ENCODE data around the gene CTCFL. TPM values are rescaled to one million over a fixed set of nuclear protein-coding genes. Genes with fewer than 3 reads are reported as not detected.

CTCFL gene
- total and polyA plus RNA-seq, 4 donors, result not detected

DNA sequence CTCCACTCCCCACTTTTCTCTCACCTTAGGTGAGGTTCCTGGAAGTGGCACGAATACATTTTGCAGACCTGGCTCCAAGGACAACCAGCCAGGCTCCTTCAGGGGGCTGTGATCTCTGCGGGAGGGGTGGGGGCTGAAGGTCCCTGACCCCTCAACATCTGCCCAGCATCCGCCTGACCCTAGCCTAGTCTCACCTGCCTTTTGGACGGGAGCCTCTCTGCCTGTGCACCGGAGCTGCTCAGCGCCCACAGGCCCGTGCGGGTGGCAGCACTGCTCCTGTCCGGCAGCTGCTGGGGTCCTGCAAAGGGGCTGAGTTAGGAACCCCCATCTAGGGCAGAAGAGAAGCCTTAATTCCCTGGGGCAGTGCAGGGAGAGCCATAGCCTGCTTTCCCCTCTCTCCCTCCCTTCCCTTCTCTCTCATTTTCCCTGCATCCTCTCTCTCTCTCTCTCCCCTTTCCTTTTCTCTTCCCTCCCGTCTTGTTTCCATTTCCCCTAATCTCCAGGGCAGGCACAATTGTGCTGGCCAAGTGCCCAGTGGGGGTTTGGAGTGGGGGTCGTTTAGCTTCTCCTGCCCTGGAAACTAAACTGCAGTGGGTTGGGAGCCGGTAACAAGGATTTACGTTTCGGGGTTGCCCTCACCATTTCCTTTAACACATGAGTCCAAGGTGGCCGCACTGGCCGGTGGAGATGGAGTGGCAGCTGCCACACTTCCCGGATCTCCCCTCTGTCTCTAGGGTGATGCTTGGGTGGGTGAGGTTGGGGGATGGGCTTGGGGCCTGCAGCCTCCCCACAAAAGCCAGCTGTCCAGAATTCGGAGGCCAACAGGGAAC lies 54.1 kb downstream of the CTCFL start:
- H3K9me3 ChIP-seq (ENCODE audit: control insufficient read depth, low read length), result no peaks in the 10 kb centered on the region
- H3K4me1 ChIP-seq (ENCODE audit: control insufficient read depth in 1 of 2, insufficient read depth in 2 of 2, low read length in 2 of 2), result no peaks in the 10 kb centered on the region
- H3K27me3 ChIP-seq (ENCODE audit: control insufficient read depth in 1 of 2, insufficient read depth in 2 of 2, low read length in 1 of 2), result no peaks in the 10 kb centered on the region
- intact Hi-C loops (cut with DNase I), result no loop called here
- H3K27ac ChIP-seq (ENCODE audit: low read depth in 1 of 2, low read length in 2 of 2), result no peak overlapping the region
- no peaks in the 10 kb centered on the region for H3K36me3 ChIP-seq (ENCODE audit: control insufficient read depth in 1 of 2, insufficient read depth in 2 of 2, low read length in 1 of 2)
- H3K4me3 ChIP-seq (ENCODE audit: low read length in 2 of 2), result no peak overlapping the region
- 81 to 87% methylated on average over 18 of the region's 18 CpGs for WGBS, 2 donors
- DNase-seq (peak in 1 of 2 donors; percentile 24), ATAC-seq (ENCODE audit: low FRiP score) (no peak)

DNA sequence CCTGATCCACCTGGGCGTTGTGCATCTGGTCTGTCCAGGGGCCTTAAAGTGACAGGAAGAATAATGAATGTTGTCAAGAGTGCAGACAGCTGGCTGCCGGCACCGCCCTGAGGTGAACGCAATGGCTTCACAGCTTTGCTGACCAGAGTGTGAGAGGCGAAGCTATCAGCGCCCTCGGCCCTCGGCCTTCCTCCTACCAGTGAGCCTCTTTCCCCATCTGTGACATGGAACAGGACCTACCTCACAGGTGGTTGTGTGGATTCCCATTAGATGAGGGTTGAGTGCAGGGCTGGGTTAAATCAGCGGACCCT lies 54.8 kb downstream of the CTCFL start:
- Histone ChIP-seq H3K27me3 (ENCODE audit: control insufficient read depth in 1 of 2, insufficient read depth in 2 of 2, low read length in 1 of 2) (no peaks in the 10 kb centered on the region), H3K4me3 (ENCODE audit: low read length in 2 of 2) (no peak overlapping the region), H3K4me1 (ENCODE audit: control insufficient read depth in 1 of 2, insufficient read depth in 2 of 2, low read length in 2 of 2) (no peaks in the 10 kb centered on the region), H3K9me3 (ENCODE audit: control insufficient read depth, low read length) (no peaks in the 10 kb centered on the region), H3K36me3 (ENCODE audit: control insufficient read depth in 1 of 2, insufficient read depth in 2 of 2, low read length in 1 of 2) (no peaks in the 10 kb centered on the region), H3K27ac (ENCODE audit: low read depth in 1 of 2, low read length in 2 of 2) (no peak overlapping the region)
- ATAC-seq (ENCODE audit: low FRiP score) (no peak), DNase-seq (peak in 1 of 2 donors; percentile 11)
- intact Hi-C loops (cut with DNase I), result no loop called here
- WGBS, 2 donors, result 92 to 95% methylated on average over 9 of the region's 9 CpGs

DNA sequence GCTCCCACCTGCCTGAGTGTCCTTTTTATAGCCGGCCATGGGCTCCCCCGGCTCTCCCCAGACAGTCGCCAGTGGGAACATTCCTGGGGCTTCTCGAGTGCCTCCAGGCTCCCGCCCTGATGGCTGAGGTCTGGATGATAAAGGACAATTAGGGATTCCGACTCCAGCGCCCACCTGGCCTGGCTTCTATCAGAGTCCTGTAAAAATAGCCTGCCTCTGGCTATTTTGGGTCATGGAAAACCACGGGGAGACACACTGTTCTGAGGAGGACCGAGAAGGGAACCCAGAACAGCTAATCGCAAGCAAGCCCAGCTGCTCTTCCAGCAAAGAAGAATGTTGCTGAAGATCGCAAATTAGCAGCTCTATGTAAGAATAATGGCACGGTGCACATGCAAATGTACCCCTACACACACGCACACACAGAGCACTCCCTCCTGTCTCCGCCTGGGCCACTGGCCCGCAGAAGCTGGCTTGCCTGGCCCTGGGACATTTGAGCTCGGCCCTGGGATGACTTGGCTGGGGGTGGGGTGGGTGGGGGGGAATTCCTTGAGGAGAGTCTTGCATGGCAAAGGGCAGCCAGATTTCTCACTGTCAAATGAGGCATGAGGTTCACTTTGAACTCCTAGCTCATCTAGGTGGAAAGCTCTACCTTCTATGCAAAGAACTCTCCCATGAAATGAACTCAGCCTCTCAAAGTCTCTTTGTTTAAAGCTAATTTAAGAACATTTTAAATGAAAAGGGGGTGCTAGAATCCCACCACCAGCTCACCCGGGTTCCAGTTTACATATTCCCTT lies 55.3 kb downstream of the CTCFL start:
- Histone ChIP-seq H3K27me3 (ENCODE audit: control insufficient read depth in 1 of 2, insufficient read depth in 2 of 2, low read length in 1 of 2) (no peaks in the 10 kb centered on the region), H3K4me1 (ENCODE audit: control insufficient read depth in 1 of 2, insufficient read depth in 2 of 2, low read length in 2 of 2) (no peaks in the 10 kb centered on the region), H3K9me3 (ENCODE audit: control insufficient read depth, low read length) (no peaks in the 10 kb centered on the region), H3K27ac (ENCODE audit: low read depth in 1 of 2, low read length in 2 of 2) (no peak overlapping the region), H3K36me3 (ENCODE audit: control insufficient read depth in 1 of 2, insufficient read depth in 2 of 2, low read length in 1 of 2) (no peaks in the 10 kb centered on the region), H3K4me3 (ENCODE audit: low read length in 2 of 2) (no peak overlapping the region)
- DNase-seq (peak; percentile 34 to 38), ATAC-seq (ENCODE audit: low FRiP score) (no peak)
- WGBS, 2 donors, result 47 to 52% methylated on average over 17 of the region's 17 CpGs
- intact Hi-C loops (cut with DNase I), result no loop called here

- H3K36me3 ChIP-seq (ENCODE audit: control insufficient read depth in 1 of 2, insufficient read depth in 2 of 2, low read length in 1 of 2), result no peaks in the 10 kb centered on the region
- no peaks in the 10 kb centered on the region for H3K4me1 ChIP-seq (ENCODE audit: control insufficient read depth in 1 of 2, insufficient read depth in 2 of 2, low read length in 2 of 2)
- no peak overlapping the region for H3K4me3 ChIP-seq (ENCODE audit: low read length in 2 of 2)
- peak; percentile 14 to 51 for DNase-seq
- WGBS, 2 donors, result 86 to 88% methylated on average over 18 of the region's 18 CpGs
- no peaks in the 10 kb centered on the region for H3K27me3 ChIP-seq (ENCODE audit: control insufficient read depth in 1 of 2, insufficient read depth in 2 of 2, low read length in 1 of 2)
- intact Hi-C loops (cut with DNase I), result no loop called here
- no peaks in the 10 kb centered on the region for H3K9me3 ChIP-seq (ENCODE audit: control insufficient read depth, low read length)
- no peak overlapping the region for H3K27ac ChIP-seq (ENCODE audit: low read depth in 1 of 2, low read length in 2 of 2)
- no peak for ATAC-seq (ENCODE audit: low FRiP score)
Observed at GRCh38 chr20:57468523-57469417, 56.2 kb downstream of the CTCFL start.

DNA sequence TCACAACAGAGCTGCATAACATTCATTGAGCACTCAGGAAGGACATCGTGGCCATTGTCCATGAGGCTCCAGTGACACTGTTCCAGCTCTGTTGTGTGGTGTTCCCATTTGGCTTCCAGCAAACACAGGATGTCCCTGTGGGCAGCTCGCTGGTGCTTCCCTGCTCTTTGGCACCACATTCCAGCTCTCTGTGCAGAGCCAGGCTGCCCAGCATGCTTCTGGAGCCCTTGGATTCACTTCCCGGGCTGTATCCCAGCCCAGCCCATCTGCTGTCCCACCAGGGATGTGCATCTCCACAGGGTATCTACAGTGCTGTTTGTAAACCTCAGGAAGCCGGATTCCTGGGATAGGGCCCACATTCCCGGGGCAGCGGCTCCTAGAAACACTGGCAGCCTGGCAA lies 57.2 kb downstream of the CTCFL start:
- H3K27ac ChIP-seq (ENCODE audit: low read depth in 1 of 2, low read length in 2 of 2), result no peak overlapping the region
- no peaks in the 10 kb centered on the region for H3K4me1 ChIP-seq (ENCODE audit: control insufficient read depth in 1 of 2, insufficient read depth in 2 of 2, low read length in 2 of 2)
- H3K9me3 ChIP-seq (ENCODE audit: control insufficient read depth, low read length), result no peaks in the 10 kb centered on the region
- no peak overlapping the region for H3K4me3 ChIP-seq (ENCODE audit: low read length in 2 of 2)
- peak; percentile 35 to 42 for DNase-seq
- H3K27me3 ChIP-seq (ENCODE audit: control insufficient read depth in 1 of 2, insufficient read depth in 2 of 2, low read length in 1 of 2), result no peaks in the 10 kb centered on the region
- WGBS, 2 donors, result 1 to 7% methylated on average over 6 of the region's 6 CpGs
- intact Hi-C loops (cut with DNase I), result no loop called here
- H3K36me3 ChIP-seq (ENCODE audit: control insufficient read depth in 1 of 2, insufficient read depth in 2 of 2, low read length in 1 of 2), result no peaks in the 10 kb centered on the region
- no peak for ATAC-seq (ENCODE audit: low FRiP score)

- Histone ChIP-seq H3K36me3 (ENCODE audit: control insufficient read depth in 1 of 2, insufficient read depth in 2 of 2, low read length in 1 of 2) (no peaks in the 10 kb centered on the region), H3K9me3 (ENCODE audit: control insufficient read depth, low read length) (no peaks in the 10 kb centered on the region), H3K27me3 (ENCODE audit: control insufficient read depth in 1 of 2, insufficient read depth in 2 of 2, low read length in 1 of 2) (no peaks in the 10 kb centered on the region), H3K4me1 (ENCODE audit: control insufficient read depth in 1 of 2, insufficient read depth in 2 of 2, low read length in 2 of 2) (no peaks in the 10 kb centered on the region), H3K27ac (ENCODE audit: low read depth in 1 of 2, low read length in 2 of 2) (no peak overlapping the region), H3K4me3 (ENCODE audit: low read length in 2 of 2) (no peak overlapping the region)
- intact Hi-C loops (cut with DNase I), result no loop called here
- ATAC-seq (ENCODE audit: low FRiP score), result no peak
- peak; percentile 2 to 14 for DNase-seq
- 85 to 87% methylated on average over 4 of the region's 4 CpGs for WGBS, 2 donors
Observed at GRCh38 chr20:57465943-57466342, 59.0 kb downstream of the CTCFL start.

DNA sequence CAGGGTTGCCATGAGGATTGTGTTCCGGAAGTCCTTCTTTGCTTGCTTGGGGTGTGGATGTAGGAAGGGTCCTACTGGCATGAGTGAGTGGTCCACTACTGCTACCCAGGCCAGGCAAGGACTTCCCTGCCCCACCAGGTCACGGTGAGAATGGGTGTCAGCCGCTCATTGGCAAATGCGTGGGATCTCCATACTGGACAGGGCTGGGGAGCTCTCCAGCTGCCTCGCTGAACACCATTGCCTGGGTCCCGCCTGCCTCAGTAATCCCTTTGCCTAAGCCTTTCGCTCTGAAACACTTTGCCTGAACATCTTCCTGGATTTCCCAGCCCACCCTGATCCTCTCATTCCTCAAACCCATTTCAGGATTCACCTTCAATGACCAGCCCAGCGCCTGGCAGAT lies 59.5 kb downstream of the CTCFL start:
- intact Hi-C loops (cut with DNase I), result no loop called here
- H3K27ac ChIP-seq (ENCODE audit: low read depth in 1 of 2, low read length in 2 of 2), result no peak overlapping the region

DNA sequence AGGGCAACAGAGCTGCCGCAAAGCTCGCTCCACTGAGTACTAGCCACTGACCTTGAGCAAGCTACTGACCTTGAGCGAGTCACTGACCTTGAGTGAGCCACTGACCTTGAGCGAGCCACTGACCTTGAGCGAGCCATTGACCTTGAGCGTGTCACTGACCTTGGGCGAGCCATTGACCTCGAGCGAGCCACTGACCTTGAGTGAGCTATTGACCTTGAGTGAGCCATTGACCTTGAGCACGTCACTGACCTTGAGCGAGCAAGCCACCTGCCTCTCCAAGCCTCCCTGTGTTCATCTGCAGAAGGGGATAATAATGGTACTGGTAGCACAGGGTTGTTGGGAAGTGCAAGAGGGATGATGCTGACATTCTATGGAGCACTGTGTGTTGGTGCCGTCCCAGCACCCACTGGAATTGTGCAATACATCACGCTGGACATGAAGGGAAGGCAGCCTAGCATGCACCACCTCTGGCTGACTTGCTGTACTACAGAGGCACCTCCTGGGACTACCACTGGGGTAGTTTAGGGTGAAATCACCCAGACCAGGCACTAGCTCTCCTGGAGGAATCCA lies 60.2 kb downstream of the CTCFL start:
- no peak overlapping the region for H3K4me3 ChIP-seq (ENCODE audit: low read length in 2 of 2)
- intact Hi-C loops (cut with DNase I), result no loop called here
- no peak for ATAC-seq (ENCODE audit: low FRiP score)
- DNase-seq, result peak; percentile 51 to 57
- no peak overlapping the region for H3K27ac ChIP-seq (ENCODE audit: low read depth in 1 of 2, low read length in 2 of 2)
- H3K27me3 ChIP-seq (ENCODE audit: control insufficient read depth in 1 of 2, insufficient read depth in 2 of 2, low read length in 1 of 2), result no peaks in the 10 kb centered on the region
- H3K36me3 ChIP-seq (ENCODE audit: control insufficient read depth in 1 of 2, insufficient read depth in 2 of 2, low read length in 1 of 2), result no peaks in the 10 kb centered on the region
- H3K4me1 ChIP-seq (ENCODE audit: control insufficient read depth in 1 of 2, insufficient read depth in 2 of 2, low read length in 2 of 2), result no peaks in the 10 kb centered on the region
- WGBS, 2 donors, result 87 to 89% methylated on average over 13 of the region's 13 CpGs
- no peaks in the 10 kb centered on the region for H3K9me3 ChIP-seq (ENCODE audit: control insufficient read depth, low read length)

More for the DNA sequence above, 59.5 kb downstream of the CTCFL start:
- DNase-seq (peak; percentile 23 to 34), ATAC-seq (ENCODE audit: low FRiP score) (no peak)
- Histone ChIP-seq H3K36me3 (ENCODE audit: control insufficient read depth in 1 of 2, insufficient read depth in 2 of 2, low read length in 1 of 2) (no peaks in the 10 kb centered on the region), H3K9me3 (ENCODE audit: control insufficient read depth, low read length) (no peaks in the 10 kb centered on the region), H3K4me1 (ENCODE audit: control insufficient read depth in 1 of 2, insufficient read depth in 2 of 2, low read length in 2 of 2) (no peaks in the 10 kb centered on the region), H3K27me3 (ENCODE audit: control insufficient read depth in 1 of 2, insufficient read depth in 2 of 2, low read length in 1 of 2) (no peaks in the 10 kb centered on the region), H3K4me3 (ENCODE audit: low read length in 2 of 2) (no peak overlapping the region)
- 97% methylated on average over 8 of the region's 8 CpGs for WGBS, 2 donors
